NOMO-1 treated with DMSO at 0.1 percent for 48 hours (cell line): ENCODE measurements around the gene ARHGAP15.
A peak's percentile ranks its signal among the peaks of the same experiment; 100 is the strongest.

Experiments
- DNase-seq: peaks from one replicate; lab custom pipeline; 2025; ENCODE audit not compliant: unreplicated experiment; lab: John Stamatoyannopoulos, UW

ARHGAP15 gene

DNA sequence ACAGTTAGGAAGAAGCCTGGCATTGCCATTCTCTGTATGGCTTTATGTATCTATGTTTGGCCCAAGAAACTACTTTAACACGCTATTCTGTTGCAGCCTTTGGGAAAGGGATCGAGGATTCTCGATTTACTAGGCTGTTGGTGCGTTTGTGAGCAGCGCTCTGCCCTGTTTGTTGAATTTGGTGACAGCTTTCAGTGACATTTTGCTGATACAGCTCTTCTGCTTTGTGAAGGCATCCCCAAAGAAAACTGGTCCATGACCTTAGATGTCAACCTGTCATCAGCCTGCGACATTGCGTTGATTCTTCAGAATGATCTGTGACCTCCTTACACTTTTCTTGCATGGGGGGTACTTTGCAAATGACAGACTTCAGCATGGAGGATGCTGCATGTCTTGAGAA, 431.5 kb downstream of the ARHGAP15 start:
- no peak for DNase-seq

DNA sequence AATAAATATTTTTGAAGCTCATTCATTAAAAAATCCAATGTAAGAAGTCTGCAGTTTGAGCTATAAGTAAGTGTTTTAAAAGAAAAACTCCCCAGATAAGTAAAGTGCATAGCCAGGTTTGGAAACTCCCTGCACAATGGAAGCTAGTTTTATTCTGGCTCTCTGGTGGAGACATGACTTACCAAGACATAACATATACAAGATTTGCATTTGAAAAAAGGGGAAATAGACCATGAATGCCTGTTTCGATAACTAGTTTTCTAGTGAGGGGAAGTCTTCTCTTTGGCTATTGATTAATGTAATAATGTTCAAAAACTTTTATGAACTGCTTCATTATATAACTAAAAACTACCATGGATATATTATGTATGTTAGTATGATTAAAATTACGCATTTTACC, 435.2 kb downstream of the ARHGAP15 start:
- DNase-seq, result no peak

DNA sequence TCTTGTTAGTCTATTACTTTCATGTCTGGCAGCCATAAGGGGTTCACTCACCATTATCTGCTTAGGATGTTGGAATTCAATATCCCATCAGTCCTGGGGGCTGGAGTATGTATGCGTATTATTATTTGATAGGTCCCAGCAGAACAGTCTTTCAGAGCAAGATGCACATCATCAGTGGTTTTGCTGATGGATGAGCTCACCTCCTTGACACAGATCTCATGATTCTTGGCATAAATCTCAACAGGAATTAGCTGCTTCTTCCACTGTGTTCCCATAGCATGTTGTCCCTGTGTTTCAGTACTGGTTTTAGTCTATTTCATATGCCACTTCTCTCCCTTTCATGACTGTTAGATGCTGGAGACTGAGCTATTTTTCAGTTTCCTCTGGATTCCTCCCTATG, 442.5 kb downstream of the ARHGAP15 start:
- DNase-seq, result no peak

DNA sequence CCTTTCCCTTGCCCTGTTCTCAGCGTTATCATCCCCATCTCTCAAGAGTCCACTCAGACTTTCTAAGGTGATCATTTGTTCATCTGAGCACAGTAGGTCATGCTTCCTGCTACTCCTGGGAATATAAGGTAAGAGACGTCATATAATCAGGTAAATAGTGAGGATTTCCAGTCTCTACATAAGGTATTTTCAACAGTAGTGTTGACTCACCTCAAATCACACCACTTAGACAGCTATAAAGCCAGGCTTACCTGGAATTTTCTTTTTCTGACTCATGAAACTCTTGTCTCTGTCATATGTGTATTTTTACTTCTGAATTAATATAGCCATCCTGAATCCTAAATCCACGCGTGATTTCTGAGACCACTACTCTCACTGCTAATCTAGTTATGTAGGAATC, 443.2 kb downstream of the ARHGAP15 start:
- DNase-seq, result no peak

DNA sequence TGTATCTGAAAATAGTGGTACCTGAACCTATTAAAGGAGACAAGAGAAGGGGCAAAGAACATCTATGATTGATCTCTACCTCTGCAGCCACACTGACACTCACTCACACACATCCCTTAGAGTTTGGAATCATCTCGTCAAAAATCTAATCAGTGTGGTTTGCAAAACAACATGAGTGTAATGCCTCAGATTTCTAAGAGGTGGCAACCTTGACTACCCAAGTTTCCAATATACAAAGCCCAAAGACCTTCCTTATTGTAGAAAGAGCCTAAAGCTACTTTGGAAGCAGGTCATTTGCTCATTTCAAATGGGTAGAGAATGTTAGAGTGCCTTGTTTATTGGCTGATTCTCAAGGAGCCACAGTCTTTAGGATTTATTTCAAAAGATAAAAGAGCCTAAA, 444.9 kb downstream of the ARHGAP15 start:
- no peak for DNase-seq

DNA sequence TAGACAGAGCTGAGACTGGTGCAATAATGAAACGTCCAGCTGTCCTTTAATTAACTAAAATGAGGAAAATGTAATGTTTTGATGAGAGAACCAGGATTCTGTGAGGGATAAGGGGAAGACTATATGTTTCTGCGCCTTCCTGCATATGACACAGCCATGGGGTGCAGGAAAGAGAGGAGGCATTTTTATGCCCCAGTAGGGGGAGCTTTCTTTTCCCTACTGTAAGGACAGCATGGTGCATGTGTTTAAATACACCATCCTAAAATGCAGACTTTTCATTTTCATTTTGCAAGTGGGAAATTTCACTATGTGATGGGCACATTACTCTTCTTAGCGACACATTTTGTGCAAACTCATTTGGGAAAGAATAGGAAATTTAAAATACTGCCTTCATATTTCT, 446.1 kb downstream of the ARHGAP15 start:
- no peak for DNase-seq

DNA sequence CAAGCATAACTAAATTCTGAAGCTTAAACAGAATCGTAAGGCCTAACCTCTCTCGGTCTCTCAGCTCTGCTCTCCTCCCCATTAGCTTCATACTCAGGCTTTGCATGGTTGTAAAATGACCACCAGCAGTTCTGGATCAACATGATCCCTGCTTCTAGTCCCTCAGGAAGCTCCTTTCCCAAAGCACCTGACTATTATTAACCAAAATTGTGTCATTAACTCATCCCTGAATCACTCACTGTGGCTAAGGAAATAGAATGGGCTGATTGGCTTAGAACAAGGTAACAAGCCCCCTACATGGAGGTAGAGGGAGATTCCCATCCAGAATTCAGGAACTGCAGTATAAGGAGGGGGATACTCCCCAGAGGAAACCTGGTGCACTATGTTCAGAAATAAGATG, 448.3 kb downstream of the ARHGAP15 start:
- no peak for DNase-seq

DNA sequence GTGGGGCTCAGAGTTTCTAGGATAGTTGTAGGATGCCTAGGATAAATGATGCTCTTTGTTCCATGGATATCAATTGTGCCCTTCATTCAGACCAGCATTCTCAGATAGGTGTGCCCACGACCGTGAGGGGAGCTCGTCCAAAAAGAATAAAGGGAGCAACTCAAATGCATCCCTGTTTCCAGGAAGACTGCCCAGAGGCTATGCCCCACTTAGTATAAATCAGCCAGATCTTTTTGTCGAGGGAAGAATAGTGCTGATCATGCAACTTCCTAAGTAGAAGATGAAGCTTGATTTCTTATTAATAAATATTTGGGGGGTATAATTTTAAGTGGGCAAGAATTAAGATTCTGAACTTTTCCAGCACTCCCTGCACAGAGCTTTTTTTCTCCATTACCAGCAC, 450.2 kb downstream of the ARHGAP15 start:
- no peak for DNase-seq

DNA sequence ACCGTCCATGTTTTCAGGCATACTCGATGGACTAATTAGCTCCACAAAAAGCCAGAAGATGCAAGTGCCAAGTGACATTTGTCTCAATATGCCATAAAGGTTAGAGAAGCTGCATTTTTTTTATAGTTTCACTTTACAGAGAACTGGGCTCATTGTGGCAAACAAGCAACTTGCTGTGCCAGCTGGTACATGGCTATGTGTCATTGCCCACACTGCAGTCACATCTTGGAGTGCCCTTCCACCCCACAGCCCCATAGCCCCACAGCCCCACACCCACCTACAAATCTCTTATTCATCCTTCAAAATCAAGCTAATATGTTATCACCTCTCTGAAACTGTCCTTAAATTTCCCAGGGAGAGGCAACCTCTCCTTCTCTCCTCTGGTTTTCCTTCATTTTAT, 451.9 kb downstream of the ARHGAP15 start:
- DNase-seq, result no peak

DNA sequence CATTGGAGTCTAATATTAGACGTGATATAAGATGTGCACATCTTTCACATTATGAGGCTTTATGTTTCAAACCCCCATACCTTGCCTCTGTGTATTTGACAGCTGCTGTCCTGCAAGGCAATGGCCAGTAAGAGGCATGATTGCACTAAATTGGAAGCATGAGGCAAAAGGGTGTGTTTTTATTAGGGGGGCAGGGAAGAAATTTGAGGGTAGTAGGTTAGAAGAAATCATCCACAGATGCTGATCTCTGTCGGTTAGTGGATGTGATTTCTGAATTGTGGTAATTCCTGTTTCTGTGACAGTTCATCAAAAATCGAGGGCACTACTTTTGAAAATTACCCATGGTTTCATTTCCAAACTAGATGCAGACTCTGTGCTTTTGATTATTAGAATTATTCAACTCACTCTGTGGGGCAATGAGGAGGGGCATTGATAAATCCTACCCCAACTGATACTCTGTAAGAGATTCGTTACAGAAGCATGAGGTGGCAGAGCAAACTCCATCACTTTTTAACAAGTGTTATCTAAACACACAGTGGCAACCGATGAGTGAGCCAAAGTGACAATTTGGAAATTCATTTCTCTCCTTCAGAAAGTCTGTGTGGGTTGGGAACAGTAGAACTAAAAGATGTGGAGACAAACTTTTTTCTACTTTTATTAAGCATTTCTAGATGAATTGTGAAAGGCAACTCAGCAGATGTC, 453.0 kb downstream of the ARHGAP15 start:
- DNase-seq, result no peak

DNA sequence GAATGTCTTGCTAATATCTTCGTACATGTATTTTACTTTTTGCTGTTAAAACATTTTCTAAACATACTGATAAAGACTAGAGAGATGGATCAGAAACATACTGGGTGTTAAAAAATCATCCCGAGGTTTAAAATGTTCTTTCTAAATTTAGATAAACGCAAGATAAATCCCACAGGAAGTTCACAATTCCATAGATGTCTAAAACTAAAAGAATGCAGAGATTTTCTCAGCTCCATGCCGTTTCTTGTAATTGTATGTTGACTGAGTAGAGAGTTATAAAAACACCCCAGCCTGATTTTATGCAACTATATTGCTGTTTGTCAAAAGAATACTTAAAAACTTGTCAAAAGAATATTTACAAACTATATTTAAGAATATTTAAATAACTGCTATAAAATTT, 455.7 kb downstream of the ARHGAP15 start:
- no peak for DNase-seq

DNA sequence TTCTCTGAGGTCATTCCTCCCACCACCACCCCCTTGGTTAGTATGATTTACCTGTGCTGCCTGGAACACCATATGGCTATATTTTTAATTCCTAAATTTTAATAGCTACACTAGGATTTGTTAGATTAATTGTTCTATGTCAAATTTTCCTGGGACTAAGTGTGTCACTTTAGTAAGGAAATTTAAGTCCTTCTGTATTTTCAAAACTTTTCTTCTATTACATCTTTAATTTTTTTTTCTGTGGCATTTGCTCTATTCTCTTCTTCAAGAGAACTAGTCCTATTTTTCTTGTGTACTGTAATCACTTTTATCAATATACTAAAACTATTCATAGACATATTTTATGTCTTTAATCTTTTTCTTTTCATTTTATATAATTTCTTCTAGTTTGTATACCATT, 456.9 kb downstream of the ARHGAP15 start:
- DNase-seq, result no peak

DNA sequence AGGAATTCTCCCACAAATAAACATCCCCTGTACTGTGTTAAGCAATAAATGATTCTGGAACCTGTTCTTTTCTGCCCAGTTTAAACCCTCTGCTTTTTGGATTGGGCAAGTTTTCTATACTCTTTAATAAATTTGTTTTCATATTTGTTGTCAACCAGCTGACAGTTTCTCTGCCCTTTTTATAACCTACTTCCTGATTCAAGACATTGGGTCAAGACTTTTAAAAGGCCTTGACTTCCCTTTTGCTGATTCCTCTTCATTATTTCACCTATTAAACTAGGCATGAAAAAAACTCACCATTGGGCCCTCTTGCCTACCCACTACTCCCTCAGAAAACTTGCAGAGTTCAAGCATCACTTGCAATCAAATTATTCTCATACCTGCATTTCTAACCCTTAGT, 459.5 kb downstream of the ARHGAP15 start:
- DNase-seq, result peak; percentile 27

DNA sequence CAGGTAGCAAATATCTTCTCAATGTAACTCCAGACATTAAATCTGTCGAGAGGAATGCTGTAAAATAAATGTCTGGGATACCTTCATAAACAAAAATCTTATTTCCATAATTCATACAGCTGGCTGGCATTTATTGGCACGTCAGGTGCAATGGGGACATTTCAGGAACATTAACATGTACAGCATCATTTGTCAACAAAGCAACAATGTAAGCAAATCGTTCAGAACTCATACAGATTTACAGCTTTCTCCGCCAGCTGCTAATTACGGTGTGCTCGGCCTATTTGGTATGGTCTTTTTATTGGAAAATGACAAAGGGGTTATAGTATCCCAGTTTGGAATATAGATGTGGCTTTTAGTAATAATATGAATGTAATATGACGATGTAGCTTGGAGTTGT, 464.9 kb downstream of the ARHGAP15 start:
- DNase-seq, result no peak

DNA sequence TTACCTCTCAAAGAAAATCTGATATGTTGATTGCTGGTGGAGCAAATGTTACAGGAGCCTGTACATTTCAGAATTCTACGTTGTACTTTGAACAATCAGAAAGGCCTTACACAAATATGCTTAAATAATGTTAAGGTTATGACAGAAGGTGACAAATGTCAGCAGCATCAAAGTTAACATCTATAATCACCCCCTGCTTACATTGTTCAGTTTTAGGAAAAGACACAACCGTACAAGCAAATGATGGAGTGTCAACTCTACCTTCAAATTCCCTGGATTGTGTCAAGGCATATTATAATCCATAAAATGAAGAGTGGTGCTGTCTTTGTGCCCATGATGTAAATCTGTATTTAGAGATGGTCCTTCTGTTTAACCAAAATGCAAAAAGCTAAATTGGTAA, 465.5 kb downstream of the ARHGAP15 start:
- DNase-seq, result no peak

DNA sequence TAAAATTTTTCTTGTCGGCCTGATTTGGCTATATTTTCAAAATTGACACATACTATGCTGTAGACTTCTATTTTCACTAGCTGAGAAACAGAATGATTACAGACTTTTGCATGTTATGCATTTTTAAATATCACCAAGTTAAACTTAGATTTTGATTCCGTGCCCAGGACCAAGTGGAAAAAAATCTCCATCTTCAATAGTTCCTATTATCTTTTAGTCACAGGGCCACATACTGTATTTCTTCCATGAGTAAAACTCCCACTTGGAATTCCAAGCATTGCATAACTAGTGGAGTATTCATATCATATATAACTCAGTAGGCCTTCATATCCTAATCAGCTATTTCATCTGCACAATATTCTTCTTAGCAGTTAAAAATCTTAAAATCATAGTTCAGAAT, 470.9 kb downstream of the ARHGAP15 start:
- DNase-seq, result no peak

DNA sequence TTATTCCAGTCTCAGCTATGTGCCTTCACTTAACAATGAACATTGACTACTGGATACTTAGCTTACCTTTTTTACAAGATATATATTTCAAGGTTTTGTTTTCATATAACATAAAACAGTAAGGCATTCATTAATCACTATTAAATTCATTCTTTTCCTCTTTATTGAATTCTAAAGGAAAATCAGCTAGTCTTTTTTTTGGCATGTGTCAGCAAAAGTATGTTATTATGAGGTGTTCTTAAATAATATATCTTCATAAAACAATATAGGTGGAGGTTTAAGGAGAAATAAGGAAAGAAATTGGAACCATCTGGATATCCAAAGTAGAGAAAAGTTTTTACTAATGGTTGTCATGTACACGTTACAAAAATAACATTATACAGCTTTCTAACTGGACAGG, 472.6 kb downstream of the ARHGAP15 start:
- no peak for DNase-seq

DNA sequence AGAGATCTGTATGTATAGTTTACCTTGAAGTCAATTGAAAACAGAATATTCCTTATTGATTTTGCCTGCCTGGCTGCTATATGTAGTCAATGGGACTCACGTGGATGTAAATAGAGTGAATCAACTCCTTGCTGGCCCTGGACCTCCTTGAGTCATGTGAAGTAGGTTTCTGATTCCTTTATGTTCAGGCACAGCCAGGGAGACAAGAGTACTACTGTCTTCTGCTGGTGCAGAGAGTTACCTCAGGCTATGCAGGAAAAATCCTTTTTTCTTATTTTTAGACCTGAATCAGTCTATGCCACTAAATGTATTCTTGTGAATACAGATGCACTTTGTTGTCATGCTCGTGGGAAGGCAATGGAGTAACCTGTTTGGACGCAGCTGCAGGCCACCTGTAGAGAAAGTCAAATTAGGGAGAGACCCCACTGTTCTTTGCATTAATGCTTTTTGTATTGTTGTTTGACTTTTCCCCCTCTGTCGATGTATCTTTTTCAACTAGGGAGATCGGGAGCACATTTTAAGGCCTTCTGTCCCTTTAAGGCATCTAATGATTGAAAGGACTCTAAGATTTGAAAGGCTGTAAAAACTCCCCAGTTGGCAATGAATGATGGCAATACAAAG, 473.9 kb downstream of the ARHGAP15 start:
- DNase-seq, result no peak

DNA sequence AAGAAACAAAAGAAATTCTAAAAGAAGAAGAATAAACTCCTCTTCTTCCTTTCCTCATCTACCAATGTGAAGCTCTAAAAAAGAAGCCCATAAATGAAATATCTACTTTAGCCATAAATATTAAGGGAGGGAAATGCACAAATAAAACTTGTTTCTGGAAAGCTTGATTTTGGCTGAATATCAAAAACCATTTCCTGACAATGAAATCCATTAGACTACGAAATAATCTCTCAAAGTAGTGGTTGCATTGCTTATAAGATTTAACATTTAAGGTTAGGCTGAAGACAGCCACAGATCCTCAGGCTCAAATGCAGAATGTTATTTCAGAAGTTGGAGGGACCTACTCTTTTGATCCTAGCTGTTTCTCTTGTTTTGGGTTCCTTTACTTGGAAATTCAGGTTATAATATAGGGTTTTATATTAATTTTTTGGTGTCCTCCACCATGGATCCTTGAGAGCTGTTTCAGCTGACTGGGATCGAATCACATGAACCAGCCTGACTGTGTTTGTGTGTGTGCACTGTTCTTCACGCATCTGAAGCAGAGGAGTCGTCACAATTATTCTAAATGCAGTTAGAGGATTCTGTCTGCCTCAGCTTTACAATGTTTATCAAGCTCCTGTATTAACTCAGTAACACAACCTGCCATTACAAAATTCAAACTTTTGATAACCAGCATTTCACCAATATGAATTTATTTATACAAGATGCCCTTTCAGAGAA, 474.8 kb downstream of the ARHGAP15 start:
- DNase-seq, result no peak

DNA sequence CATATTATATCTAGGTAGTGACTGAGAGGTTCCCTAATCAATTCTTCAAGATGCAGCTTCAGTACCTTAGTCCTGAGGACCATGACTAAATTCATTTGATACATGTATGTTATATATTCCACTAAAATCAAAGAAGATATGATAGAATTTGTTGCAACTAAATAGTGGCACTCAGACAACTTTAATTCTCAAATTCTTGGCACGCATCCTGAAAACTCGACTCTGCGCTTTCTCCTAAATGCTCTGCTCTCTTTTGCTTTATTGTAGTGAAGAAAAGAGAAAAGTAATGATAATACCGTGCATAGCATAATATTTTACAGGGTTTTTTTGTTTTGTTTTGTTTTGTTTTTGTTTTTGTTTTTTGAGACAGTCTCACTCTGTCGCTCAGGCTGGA, 475.3 kb downstream of the ARHGAP15 start:
- DNase-seq, result no peak

DNA sequence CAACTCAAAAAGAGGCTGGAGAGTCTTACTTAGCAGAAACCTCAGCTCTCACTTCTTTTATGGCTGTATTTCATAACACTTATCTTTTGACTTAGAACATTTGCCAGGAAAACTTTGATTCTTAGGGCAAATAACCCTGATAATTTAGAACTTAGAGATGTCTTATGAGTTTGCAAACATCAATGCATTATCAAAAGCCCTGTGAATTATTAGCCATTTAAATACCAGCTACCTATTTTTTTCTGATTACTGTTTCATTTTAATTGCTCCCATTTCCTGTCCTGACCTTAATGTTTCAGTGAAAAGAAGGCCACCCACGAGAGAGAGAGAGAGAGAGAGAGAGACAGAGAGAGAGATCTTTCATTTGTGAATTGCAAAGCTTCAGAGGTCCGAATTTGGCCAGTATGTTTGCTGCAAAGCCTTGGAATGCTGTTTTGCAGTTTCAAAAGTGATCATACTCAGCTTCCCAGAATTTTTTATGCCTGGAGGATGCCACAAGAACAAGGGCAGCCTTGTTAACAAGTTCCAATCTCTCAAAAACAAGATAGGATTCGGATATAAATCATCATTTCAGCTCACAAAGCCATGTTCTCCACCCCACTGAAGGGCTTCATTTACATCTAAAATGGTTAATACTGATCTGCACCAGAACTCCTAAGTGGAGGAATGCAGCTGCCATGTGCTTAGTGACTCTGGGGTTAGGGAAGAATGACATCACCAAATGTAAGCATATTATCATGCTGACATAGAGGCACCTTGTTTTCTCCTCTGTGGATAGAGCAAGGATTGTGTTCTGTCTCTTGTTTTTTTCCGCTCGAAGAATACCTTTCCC, 478.2 kb downstream of the ARHGAP15 start:
- no peak for DNase-seq

DNA sequence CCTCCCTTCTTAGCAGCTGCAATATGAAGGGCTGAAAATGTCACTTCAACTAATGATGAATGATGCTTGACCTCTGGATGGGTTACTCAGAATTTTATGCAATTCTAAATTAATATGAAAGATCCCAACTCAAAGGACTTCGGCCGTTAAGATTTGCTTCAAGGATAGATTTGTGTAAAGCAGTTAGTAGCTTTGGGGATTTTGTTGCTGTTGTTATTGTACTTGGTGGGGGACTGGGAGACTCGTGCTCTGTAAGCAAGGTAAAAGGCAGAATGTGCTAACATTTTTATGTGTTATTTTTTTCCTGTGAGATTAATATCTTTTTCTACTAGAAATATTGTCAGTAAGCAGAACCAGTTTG, 478.8 kb downstream of the ARHGAP15 start:
- DNase-seq, result no peak
